Astrocyte (in vitro differentiated cells and primary cell): ENCODE results near the gene SH2D4B. TPM values are rescaled to one million over a fixed set of nuclear protein-coding genes. Genes with fewer than 3 reads are reported as not detected.

Experiments
- DNase-seq: peaks from one replicate; pipeline ENCODE4 v3.0.0-alpha.2; 2010; ENCODE audit warnings: low read depth
- FAIRE-seq: peaks from 2 replicates; lab custom pipeline; 2011; peaks lifted over from hg19 to GRCh38; lab: Jason Lieb, UNC
- H2AFZ ChIP-seq: 2 replicates; pipeline ENCODE4 v1.6.0; 2012; ENCODE audit warnings: low read depth, low read length, inconsistent platforms
- H3K27ac ChIP-seq: 2 replicates; pipeline ENCODE4 v1.5.1; 2011; ENCODE audit warnings: low read depth, low read length, inconsistent platforms
- H3K27me3 ChIP-seq: 2 replicates; pipeline ENCODE4 v1.6.0; 2011; ENCODE audit warnings: low read length, inconsistent platforms; ENCODE audit not compliant: insufficient read depth
- H3K36me3 ChIP-seq: 2 replicates; pipeline ENCODE4 v1.5.1; 2011; ENCODE audit warnings: low read length, inconsistent platforms; ENCODE audit not compliant: insufficient read depth
- H3K4me1 ChIP-seq: 2 replicates; pipeline ENCODE4 v1.5.1; 2011; ENCODE audit warnings: low read length, inconsistent platforms; ENCODE audit not compliant: insufficient read depth
- H3K4me2 ChIP-seq: 2 replicates; pipeline ENCODE4 v1.6.0; 2012; ENCODE audit warnings: low read length, inconsistent platforms
- H3K4me3 ChIP-seq: 2 replicates; pipeline ENCODE4 v1.5.1; 2011; ENCODE audit warnings: low read depth, mild to moderate bottlenecking, low read length, inconsistent platforms; ENCODE audit not compliant: insufficient read depth
- H3K79me2 ChIP-seq: 2 replicates; pipeline ENCODE4 v1.6.0; 2012; ENCODE audit warnings: mild to moderate bottlenecking, low read length, inconsistent platforms; ENCODE audit not compliant: insufficient read depth
- H3K9ac ChIP-seq: 2 replicates; pipeline ENCODE4 v1.6.0; 2012; ENCODE audit warnings: mild to moderate bottlenecking, low read length, inconsistent platforms
- H3K9me3 ChIP-seq: 2 replicates; pipeline ENCODE4 v1.5.1; 2012; ENCODE audit warnings: low read depth, mild to moderate bottlenecking, low read length, inconsistent platforms; ENCODE audit not compliant: insufficient read depth
- H4K20me1 ChIP-seq: 2 replicates; pipeline ENCODE4 v1.6.0; 2012; ENCODE audit warnings: low read length, inconsistent platforms; ENCODE audit not compliant: insufficient read depth
- H3K27ac Mint-ChIP-seq: one replicate; pipeline ENCODE4 v1.8.0; 2021; ENCODE audit warnings: mild to moderate bottlenecking, mixed read lengths; ENCODE audit not compliant: unreplicated experiment
- H3K27me3 Mint-ChIP-seq: one replicate; pipeline ENCODE4 v1.8.0; 2021; ENCODE audit warnings: low read depth, mixed read lengths; ENCODE audit not compliant: unreplicated experiment
- H3K36me3 Mint-ChIP-seq: one replicate; pipeline ENCODE4 v1.8.0; 2021; ENCODE audit warnings: low read depth, mixed read lengths; ENCODE audit not compliant: unreplicated experiment
- H3K4me1 Mint-ChIP-seq: one replicate; pipeline ENCODE4 v1.8.0; 2021; ENCODE audit warnings: low read depth, mixed read lengths; ENCODE audit not compliant: unreplicated experiment
- H3K4me3 Mint-ChIP-seq: one replicate; pipeline ENCODE4 v1.8.0; 2021; ENCODE audit warnings: mild to moderate bottlenecking, moderate library complexity, mixed read lengths; ENCODE audit not compliant: unreplicated experiment
- H3K9me3 Mint-ChIP-seq: one replicate; pipeline ENCODE4 v1.8.0; 2021; ENCODE audit warnings: mild to moderate bottlenecking, mixed read lengths; ENCODE audit not compliant: unreplicated experiment
- EZH2 ChIP-seq: IDR thresholded peaks from 2 replicates; pipeline ENCODE4 v1.6.1; 2012; ENCODE audit warnings: mild to moderate bottlenecking, low read length, inconsistent platforms; ENCODE audit not compliant: insufficient read depth
- total RNA-seq: library from RNA; stranded (reverse); gene quantifications from 2 replicates; pipeline ENCODE4 v1.2.1, GENCODE V29; 2021
- TF ChIP-seq, protein P1 (sequence below): IDR thresholded peaks from 2 replicates; pipeline ENCODE4 v1.5.1; 2011; ENCODE audit warnings: low read depth, mild to moderate bottlenecking, inconsistent platforms, low read length, moderate library complexity; ENCODE audit not compliant: insufficient read depth

Gene SH2D4B
- total RNA-seq, 1 donor from 2014 or later = 0.07 TPM

DNA sequence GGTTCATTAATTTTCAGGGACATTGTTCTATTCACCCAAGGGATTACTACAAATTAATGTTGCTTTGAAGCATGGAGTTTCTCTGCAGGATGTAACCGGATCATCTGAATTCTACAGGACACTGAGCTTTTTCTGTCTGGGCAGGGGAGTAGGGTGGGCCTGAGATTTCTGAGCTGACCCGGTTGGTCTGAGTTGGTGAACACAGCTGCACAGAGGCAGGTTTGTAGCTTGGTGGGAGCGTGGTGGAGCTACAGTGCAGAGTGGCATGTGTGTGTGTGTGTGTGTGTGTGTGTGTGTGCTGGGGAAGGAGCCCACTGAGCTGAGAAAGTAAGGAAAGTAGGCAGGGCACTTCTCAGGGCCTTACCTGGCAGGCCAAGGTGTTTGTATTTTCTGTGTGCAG lies 62.6 kb downstream of the SH2D4B start:
- H3K27ac Mint-ChIP-seq = no peak overlapping the region
- Histone ChIP-seq H3K4me2 (no peak overlapping the region), H3K9me3 (no peaks in the 10 kb centered on the region), H3K9ac (no peak overlapping the region), H3K27me3 (no peaks in the 10 kb centered on the region), H3K4me3 (no peak overlapping the region), H4K20me1 (no peaks in the 10 kb centered on the region), H3K36me3 (no peaks in the 10 kb centered on the region), H3K79me2 (no peaks in the 10 kb centered on the region), H2AFZ (no peak overlapping the region), H3K4me1 (no peaks in the 10 kb centered on the region), H3K27ac (no peak overlapping the region)
- no peak overlapping the region for H3K4me3 Mint-ChIP-seq
- H3K9me3 Mint-ChIP-seq = no peaks in the 10 kb centered on the region
- no peak for FAIRE-seq
- H3K27me3 Mint-ChIP-seq = peaks cover 7% of the 10 kb centered on the region
- DNase-seq = no peak
- no peak for TF ChIP-seq EZH2
- TF ChIP-seq, protein P1, sequence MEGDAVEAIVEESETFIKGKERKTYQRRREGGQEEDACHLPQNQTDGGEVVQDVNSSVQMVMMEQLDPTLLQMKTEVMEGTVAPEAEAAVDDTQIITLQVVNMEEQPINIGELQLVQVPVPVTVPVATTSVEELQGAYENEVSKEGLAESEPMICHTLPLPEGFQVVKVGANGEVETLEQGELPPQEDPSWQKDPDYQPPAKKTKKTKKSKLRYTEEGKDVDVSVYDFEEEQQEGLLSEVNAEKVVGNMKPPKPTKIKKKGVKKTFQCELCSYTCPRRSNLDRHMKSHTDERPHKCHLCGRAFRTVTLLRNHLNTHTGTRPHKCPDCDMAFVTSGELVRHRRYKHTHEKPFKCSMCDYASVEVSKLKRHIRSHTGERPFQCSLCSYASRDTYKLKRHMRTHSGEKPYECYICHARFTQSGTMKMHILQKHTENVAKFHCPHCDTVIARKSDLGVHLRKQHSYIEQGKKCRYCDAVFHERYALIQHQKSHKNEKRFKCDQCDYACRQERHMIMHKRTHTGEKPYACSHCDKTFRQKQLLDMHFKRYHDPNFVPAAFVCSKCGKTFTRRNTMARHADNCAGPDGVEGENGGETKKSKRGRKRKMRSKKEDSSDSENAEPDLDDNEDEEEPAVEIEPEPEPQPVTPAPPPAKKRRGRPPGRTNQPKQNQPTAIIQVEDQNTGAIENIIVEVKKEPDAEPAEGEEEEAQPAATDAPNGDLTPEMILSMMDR = no peak
- H3K36me3 Mint-ChIP-seq = no peaks in the 10 kb centered on the region
- H3K4me1 Mint-ChIP-seq = no peaks in the 10 kb centered on the region

DNA sequence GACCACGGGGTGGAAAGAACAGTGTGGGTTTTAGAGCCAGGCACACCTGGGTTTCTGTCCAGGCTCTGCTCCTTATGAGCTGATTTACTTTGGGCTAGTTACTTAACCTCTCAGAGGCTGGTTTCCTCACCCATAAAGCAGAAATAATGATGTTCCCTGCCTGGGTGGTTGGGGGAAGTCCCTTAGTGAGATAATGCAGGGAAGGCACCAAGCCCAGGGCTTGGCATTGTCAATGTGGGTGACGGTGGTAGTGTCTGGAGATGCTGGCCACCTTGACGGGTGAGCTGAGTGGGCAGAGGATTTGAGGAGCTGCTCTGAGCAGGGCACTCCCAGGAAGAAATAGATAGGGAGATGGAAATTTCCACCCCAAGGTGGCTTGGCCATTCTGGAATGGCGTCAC lies 65.2 kb downstream of the SH2D4B start:
- Histone ChIP-seq H3K36me3 (no peaks in the 10 kb centered on the region), H3K9ac (no peak overlapping the region), H3K9me3 (no peaks in the 10 kb centered on the region), H3K4me1 (no peaks in the 10 kb centered on the region), H4K20me1 (no peaks in the 10 kb centered on the region), H3K4me3 (no peak overlapping the region), H3K27me3 (no peaks in the 10 kb centered on the region), H2AFZ (no peak overlapping the region), H3K79me2 (no peaks in the 10 kb centered on the region), H3K27ac (no peak overlapping the region), H3K4me2 (no peak overlapping the region)
- H3K27me3 Mint-ChIP-seq = peaks cover 12% of the 10 kb centered on the region
- DNase-seq = no peak
- H3K36me3 Mint-ChIP-seq = no peaks in the 10 kb centered on the region
- no peaks in the 10 kb centered on the region for H3K4me1 Mint-ChIP-seq
- no peak overlapping the region for H3K27ac Mint-ChIP-seq
- no peaks in the 10 kb centered on the region for H3K9me3 Mint-ChIP-seq
- no peak overlapping the region for H3K4me3 Mint-ChIP-seq
- no peak for TF ChIP-seq EZH2
- TF ChIP-seq, protein P1 = no peak
- FAIRE-seq = no peak

DNA sequence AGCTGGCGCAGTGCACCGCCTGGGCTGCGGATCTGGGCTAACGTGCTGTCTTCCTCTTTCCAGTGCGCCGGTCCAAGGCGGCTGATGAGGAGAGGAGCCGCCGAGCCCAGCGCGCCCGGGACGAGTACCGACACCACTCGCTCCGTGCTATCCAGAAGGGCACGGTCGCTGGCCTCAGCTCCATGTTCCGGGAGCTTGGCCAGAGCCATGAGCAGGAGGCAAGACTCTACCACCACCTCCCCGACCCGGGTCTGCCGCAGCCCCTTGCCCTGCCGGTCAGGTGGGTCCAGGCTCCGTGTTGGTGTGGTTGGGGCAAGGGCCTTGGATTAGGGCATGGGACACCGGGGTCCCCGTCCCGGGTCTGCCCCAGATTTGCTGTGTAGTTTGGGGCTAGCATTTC lies 65.8 kb downstream of the SH2D4B start:
- Histone ChIP-seq H3K9me3 (no peaks in the 10 kb centered on the region), H3K27me3 (no peaks in the 10 kb centered on the region), H4K20me1 (no peaks in the 10 kb centered on the region), H3K4me3 (no peak overlapping the region), H3K9ac (no peak overlapping the region), H3K4me2 (no peak overlapping the region), H3K4me1 (no peaks in the 10 kb centered on the region), H3K36me3 (no peaks in the 10 kb centered on the region), H2AFZ (no peak overlapping the region), H3K79me2 (no peaks in the 10 kb centered on the region), H3K27ac (no peak overlapping the region)
- H3K9me3 Mint-ChIP-seq = no peaks in the 10 kb centered on the region
- H3K36me3 Mint-ChIP-seq = no peaks in the 10 kb centered on the region
- DNase-seq = no peak
- no peak for FAIRE-seq
- H3K27me3 Mint-ChIP-seq = peaks cover 18% of the 10 kb centered on the region
- H3K4me1 Mint-ChIP-seq = no peaks in the 10 kb centered on the region
- no peak overlapping the region for H3K27ac Mint-ChIP-seq
- TF ChIP-seq, protein P1 = no peak
- no peak for TF ChIP-seq EZH2
- no peak overlapping the region for H3K4me3 Mint-ChIP-seq
